Neural cell (in vitro differentiated cells): ENCODE measurements around the gene SGO2.

Experiments used
- CTCF ChIP-seq: fragments of 450-650 bp; IDR thresholded peaks from 2 replicates; pipeline ENCODE4 v1.5.1; 2014; ENCODE audit warnings: antibody characterized with exemption, mild to moderate bottlenecking, moderate library complexity; ENCODE audit not compliant: poor library complexity, severe bottlenecking
- EP300 ChIP-seq: fragments of 450-650 bp; conservative IDR thresholded peaks from 2 replicates; pipeline ENCODE4 v1.6.1; 2014; ENCODE audit warnings: antibody characterized with exemption, mild to moderate bottlenecking, moderate library complexity; ENCODE audit not compliant: poor library complexity, severe bottlenecking
- EZH2 ChIP-seq: fragments of 200-600, 300-800 bp; shearing (Covaris generic), sonication (generic); IDR thresholded peaks from 2 replicates; pipeline ENCODE4 v1.6.1; 2014; ENCODE audit warnings: antibody characterized with exemption, low read length, borderline replicate concordance, mild to moderate bottlenecking; ENCODE audit not compliant: insufficient read depth, poor library complexity, severe bottlenecking
- MXI1 ChIP-seq: fragments of 450-650 bp; conservative IDR thresholded peaks from 2 replicates; pipeline ENCODE4 v1.6.1; 2014; ENCODE audit warnings: antibody characterized with exemption, mild to moderate bottlenecking; ENCODE audit not compliant: poor library complexity, severe bottlenecking
- POLR2AphosphoS5 ChIP-seq: IDR thresholded peaks from 2 replicates; pipeline ENCODE4 v1.6.1; 2012
- RAD21 ChIP-seq: fragments of 450-650 bp; conservative IDR thresholded peaks from 2 replicates; pipeline ENCODE4 v1.6.1; 2014; ENCODE audit warnings: antibody characterized with exemption, mild to moderate bottlenecking, moderate library complexity
- REST ChIP-seq: IDR thresholded peaks from 2 replicates; pipeline ENCODE4 v1.6.1; 2012; ENCODE audit warnings: borderline replicate concordance
- SMC3 ChIP-seq: fragments of 450-650 bp; conservative IDR thresholded peaks from 2 replicates; pipeline ENCODE4 v1.6.1; 2014; ENCODE audit warnings: antibody characterized with exemption, mild to moderate bottlenecking, moderate library complexity; ENCODE audit not compliant: poor library complexity
- TAF1 ChIP-seq: IDR thresholded peaks from 2 replicates; pipeline ENCODE4 v1.6.1; 2012; ENCODE audit warnings: low read depth

GRCh38 chr2:200483729-200484198 is 42.2 kb upstream of the SGO2 start:
- no peak for TF ChIP-seq EZH2
- no peak for TF ChIP-seq POLR2AphosphoS5
- peak; percentile 42 for TF ChIP-seq CTCF
- no peak for TF ChIP-seq EP300
- no peak for TF ChIP-seq REST
- TF ChIP-seq TAF1 = no peak
- TF ChIP-seq SMC3 = peak; percentile 23
- peak; percentile 27 for TF ChIP-seq RAD21
- TF ChIP-seq MXI1 = no peak
